Head of caudate nucleus (tissue), 42 donors: ENCODE data around the gene KLHL12.

ENCODE experiments used
- DNase-seq, 42 donors: peaks; one replicate each; pipeline versions ENCODE4 v3.0.0 to v3.0.0-alpha.2; 2020 to 2021; ENCODE audit warnings: mixed read lengths in 7 of 42
- intact Hi-C: fragments of 100-400 bp; cut with DNase I; formaldehyde crosslinking; loops from one replicate; pipeline ENCODE4 v1.15.0; 2022

KLHL12 gene

DNA sequence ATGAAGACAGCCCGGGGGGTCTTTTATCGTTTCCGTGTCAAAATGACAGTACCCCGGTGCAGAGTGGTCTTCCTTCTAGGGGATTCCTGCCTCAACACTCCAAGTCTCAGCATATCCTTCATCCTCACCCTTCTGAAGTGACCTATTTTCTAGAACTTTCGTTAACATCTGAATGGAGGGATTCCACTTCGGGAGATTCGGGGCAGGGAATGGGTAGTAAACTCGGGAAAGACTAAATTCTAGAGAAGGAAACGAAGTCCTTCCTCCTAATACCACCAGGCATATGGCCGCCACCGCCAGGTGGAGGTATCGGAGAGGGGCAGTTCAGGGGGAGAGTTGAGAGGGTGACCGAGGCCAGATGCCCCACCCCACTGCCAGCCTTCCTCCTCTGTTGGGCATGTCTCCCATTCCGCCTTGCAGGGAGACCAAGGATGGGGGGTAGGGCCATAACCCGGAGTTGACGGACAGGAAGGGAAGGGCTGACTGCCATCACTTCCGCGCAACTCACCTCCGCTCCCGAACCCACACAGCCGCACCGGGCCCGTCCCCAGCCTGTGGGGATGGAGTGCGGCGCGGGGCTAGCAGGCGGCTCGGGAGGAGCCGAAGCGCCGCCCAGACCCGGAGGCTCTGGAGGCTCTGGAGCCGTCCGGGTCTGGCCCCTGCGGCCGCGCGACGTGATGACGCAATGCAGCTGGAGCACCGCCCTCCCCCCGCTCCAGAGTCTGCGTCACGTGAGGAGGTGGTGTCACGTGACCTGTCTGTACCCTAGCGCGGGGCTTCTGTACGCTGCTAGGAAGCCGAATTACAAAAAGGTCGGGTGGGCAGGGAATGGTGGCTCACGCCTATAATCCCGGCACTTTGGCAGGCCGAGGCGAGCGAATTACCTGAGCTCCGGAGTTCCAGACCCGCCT, at the start of gene KLHL12:
Gene KLHL12 (minus strand): TSS at position 654 of the 911 bp plus-strand sequence. CDS start 2,072 bp downstream, outside the sequence.
- intact Hi-C loops: loop anchor here (2.0 to 5.0 kb wide), 2 partner anchors 38 to 40 kb away; partner anchors contain the start of genes CYB5R1 and RABIF
- DNase-seq: peak; percentile 92 to 99 (median 97)

- DNase-seq: no peak
- intact Hi-C loops: no loop called here
Observed at GRCh38 chr1:202976633-202977032, 49.6 kb upstream of the KLHL12 start.

DNA sequence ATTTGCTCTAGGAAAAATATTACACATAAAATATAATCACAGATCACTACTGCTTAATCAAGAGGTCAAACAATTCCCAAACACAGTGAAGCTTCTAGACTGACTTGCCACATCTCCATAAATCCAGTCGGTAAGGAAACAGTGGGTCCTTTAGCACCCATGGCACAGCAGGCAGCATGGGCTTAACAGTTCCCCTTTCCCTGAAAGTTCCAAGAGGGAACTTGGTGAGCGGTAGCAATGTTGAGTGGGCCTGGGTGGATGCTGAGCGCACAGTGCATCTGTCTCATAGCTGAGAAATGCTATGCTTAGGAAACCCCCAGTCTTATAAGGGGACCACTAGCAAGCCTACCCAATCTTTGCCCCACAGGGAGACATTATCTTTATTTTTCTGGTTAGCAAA, 47.8 kb upstream of the KLHL12 start:
- intact Hi-C loops: no loop called here
- DNase-seq: no peak

DNA sequence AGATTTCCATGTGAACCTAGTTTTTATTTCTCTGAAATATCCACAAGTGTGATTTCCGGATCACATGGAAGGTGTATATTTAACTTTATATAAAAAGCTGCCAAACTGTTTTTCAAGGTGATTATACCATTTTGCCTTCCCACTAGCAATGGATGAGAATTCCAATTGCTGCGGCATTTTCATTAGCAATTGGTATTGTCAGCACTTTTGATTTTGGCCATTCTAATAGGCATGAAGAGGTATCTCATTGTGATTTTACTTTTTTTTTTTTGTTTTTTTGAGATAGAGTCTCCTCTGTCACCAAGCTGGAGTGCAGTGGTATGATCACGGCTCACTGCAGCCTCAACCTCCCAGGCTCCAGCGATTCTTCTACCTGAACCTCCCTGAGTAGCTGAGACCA, 45.0 kb upstream of the KLHL12 start:
- intact Hi-C loops: no loop called here
- no peak for DNase-seq

DNA sequence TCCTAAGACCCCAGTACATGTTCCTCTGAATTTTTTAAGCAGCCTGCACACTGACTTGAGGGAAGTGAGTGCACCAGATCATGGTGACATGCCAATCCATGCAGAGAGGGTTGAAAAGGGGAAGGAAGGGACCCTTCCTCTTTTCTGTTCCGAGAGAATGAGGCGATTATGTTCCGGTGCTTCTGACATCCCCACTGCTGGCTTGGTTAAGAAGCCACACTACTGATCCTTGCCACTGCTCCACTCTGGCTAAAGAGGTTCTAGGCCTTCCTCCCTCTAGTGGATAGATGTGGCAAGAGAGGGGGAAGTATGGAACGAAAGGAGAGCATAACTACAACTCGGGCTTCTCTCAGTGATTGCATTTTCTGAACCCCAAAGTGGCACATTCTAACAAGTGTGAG, 41.9 kb upstream of the KLHL12 start:
- peak in 36 of 42 donors; percentile 8 to 77 (median 46) for DNase-seq
- intact Hi-C loops: loop anchor here (5.0 kb wide), 1 partner anchor 42 kb away; the partner anchor contains the start of gene KLHL12

- no peak for DNase-seq
- intact Hi-C loops: loop anchor here (5.0 kb wide), 1 partner anchor 41 kb away; the partner anchor contains the start of gene KLHL12
Observed at GRCh38 chr1:202968351-202968750, 41.3 kb upstream of the KLHL12 start.

- peak in 11 of 42 donors; percentile 2 to 31 (median 12) for DNase-seq
- intact Hi-C loops: loop anchor here (5.0 kb wide), 1 partner anchor 40 kb away; the partner anchor contains the start of gene KLHL12
Observed at GRCh38 chr1:202967684-202968281, 40.7 kb upstream of the KLHL12 start.

- DNase-seq: peak in 4 of 42 donors; percentile 9 to 32 (median 16)
- intact Hi-C loops: loop anchor here (5.0 kb wide), 1 partner anchor 39 kb away; the partner anchor contains the start of gene KLHL12
Observed at GRCh38 chr1:202966006-202966898, 39.2 kb upstream of the KLHL12 start.

- DNase-seq: no peak
- intact Hi-C loops: loop anchor here (5.0 kb wide), 1 partner anchor 38 kb away; the partner anchor contains the start of gene KLHL12
Observed at GRCh38 chr1:202965422-202965821, 38.4 kb upstream of the KLHL12 start.

DNA sequence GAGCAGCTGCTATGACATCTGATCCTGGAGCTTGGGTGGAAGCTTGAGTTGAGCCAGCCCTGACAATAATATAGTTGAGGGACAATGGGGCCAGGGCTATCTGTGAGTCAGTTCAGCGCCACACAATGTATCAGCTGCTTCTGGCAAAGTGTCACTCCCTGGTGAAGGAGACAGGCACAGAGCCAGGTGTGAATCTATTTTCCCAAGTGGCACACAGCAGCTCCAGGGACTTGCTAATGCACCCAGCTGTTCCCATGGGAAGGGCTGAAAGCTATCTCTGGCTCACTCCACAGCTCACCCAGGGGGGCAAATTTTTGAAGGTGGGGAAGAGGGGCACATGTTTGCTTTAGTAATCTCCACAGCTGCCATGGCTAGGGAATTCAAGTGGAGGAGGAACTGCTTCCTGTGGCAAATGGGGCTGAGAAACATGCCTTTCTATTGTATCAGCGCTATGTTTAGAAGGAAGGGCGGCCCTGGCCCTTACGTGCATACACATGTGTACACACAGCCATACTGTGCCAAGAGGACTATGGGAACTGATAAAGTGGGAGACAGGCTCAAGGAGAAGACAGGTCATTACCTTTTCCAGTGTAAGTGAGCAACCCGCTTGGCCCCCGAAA, 37.9 kb upstream of the KLHL12 start:
- intact Hi-C loops: loop anchor here (5.0 kb wide), 1 partner anchor 38 kb away; the partner anchor contains the start of gene KLHL12
- DNase-seq: no peak

- intact Hi-C loops: no loop called here
- no peak for DNase-seq
Observed at GRCh38 chr1:202961220-202961880, 34.3 kb upstream of the KLHL12 start.

DNA sequence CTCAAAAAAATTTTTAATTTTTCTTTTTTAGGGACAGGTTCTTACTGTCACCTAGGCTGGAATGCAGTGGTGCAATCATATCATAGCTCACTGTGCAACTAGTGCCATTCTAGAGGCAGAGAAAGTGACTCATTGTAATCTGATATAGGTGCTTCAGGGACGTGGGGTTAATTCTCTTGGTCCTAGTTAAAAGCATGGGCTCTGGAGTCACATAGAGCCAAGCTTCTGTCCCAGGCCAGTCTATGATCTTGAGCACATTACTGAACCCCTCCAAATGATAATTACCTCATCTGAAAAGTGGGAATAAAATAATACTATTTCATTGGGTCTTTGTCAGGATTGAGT, 32.2 kb upstream of the KLHL12 start:
- DNase-seq: no peak
- intact Hi-C loops: no loop called here

- peak in 7 of 42 donors; percentile 5 to 27 (median 18) for DNase-seq
- intact Hi-C loops: no loop called here
Observed at GRCh38 chr1:202958544-202959275, 31.7 kb upstream of the KLHL12 start.

DNA sequence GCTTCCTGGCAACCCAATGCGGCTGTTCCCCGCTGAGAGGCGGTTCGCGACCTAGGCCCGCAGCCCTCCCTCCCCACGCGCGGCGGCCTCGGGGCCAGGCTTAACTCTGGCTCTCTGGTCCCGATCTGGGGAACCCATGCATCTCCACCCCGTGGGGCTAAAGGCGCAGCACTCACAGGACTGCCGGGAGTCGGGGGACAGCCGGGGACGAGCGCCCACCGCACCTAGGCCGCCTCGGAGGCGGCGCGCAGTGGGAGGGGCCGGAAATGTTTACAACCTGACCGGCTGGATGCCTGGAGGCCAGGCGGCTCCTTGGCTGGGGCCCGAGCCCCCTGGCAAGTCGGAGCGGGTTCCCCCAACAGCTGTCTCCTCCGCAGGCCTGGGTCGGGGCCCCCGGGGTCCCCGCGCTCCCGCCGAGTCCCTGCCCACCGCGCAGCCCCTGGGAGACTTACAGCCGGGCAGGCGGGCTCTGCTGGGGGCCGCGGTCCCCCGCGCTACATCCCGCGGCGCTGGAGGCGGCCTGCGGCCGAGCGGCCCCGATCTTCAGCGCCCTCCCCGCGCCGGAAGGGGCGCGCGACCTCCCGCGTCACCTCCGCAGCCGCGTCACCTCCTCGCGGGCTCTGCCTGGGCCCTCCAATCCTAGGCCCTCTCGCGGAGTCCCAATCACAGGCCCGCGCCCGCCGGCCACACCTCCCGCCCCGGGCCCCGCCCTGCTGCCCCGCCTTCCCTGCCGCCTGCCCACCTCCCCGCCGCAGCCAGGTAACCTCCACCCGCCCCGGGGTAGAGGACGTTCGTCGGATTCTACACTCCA, 30.9 kb upstream of the KLHL12 start, which contains the start of gene ADIPOR1:
Gene ADIPOR1 (minus strand): TSS at position 580 of the 811 bp plus-strand sequence. CDS start 7,242 bp downstream, outside the sequence.
- intact Hi-C loops: no loop called here
- peak; percentile 83 to 98 (median 95) for DNase-seq

DNA sequence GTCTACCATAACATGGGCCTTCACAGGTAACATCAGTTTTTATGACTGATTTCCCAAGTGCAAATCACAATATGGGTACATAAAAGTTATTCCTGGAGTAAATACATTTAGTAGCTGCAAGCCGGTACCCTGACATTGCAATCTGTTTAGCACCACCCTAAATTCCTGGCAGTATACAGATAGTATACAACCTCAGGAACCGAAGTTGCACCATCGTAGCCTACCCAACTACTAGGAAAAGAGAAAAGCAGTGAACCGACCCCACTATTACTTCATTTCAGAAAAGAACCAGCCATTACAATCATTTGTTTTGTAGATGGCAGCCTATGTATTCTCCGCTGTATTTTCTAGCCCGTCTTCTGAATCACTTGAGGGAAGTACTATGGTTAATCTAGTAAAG, 29.9 kb upstream of the KLHL12 start:
- DNase-seq: no peak

GRCh38 chr1:202954057-202954745, 27.2 kb upstream of the KLHL12 start:
- DNase-seq: no peak
- intact Hi-C loops: no loop called here

More for the DNA sequence above, 29.9 kb upstream of the KLHL12 start:
- intact Hi-C loops: no loop called here
